Erythroblast (primary cell): ENCODE measurements around the gene DNMT3L.
"Not testable (repeated sequence)": the region's sequence is repeated elsewhere in the genome, so short reads cannot be mapped to it uniquely, and the experiment has no call there.

Experiments used
- GATA1 ChIP-seq: IDR thresholded peaks from 2 replicates; pipeline ENCODE4 v1.6.1; 2011; ENCODE audit warnings: low read depth, mild to moderate bottlenecking, control low read depth, low read length, moderate library complexity
- POLR2A ChIP-seq: IDR thresholded peaks from 2 replicates; pipeline ENCODE4 v1.6.1; 2011; ENCODE audit warnings: mild to moderate bottlenecking, low read length

- TF ChIP-seq POLR2A, GATA1: not testable (repeated sequence)
Measured at GRCh38 chr21:44249204-44250037, 12.3 kb downstream of the DNMT3L start.
